Uterus (tissue), 4 donors: ENCODE results near the gene SYCP2L. TPM values are rescaled to one million over a fixed set of nuclear protein-coding genes. Genes with fewer than 3 reads are reported as not detected.
"Not testable (repeated sequence)": the region's sequence is repeated elsewhere in the genome, so short reads cannot be mapped to it uniquely, and the experiment has no call there.

Experiments used
- DNase-seq, 2 donors: peaks; one replicate each; pipeline ENCODE4 v3.0.0-alpha.2; 2019 to 2020
- H3K27ac ChIP-seq, 2 donors: fragments of 200-600 bp; sonication (generic); 1 replicate in 1 of 2; 2 replicates in 1 of 2; pipeline ENCODE4 v1.5.1; 2016 to 2018
- H3K27me3 ChIP-seq, 2 donors: fragments of 200-600 bp; sonication (generic); one replicate each; pipeline ENCODE4 v1.5.1; 2018 to 2019; ENCODE audit warnings: control low read depth in 1 of 2
- H3K36me3 ChIP-seq, 2 donors: fragments of 200-600 bp; sonication (generic); one replicate each; pipeline ENCODE4 v1.5.1; 2019; ENCODE audit warnings: control low read depth in 1 of 2
- H3K4me1 ChIP-seq, 2 donors: fragments of 200-600 bp; sonication (generic); one replicate each; pipeline ENCODE4 v1.5.1; 2018 to 2019; ENCODE audit warnings: control low read depth in 1 of 2
- H3K4me3 ChIP-seq, 2 donors: fragments of 200-600 bp; sonication (generic); 1 replicate in 1 of 2; 2 replicates in 1 of 2; pipeline ENCODE4 v1.5.1; 2018 to 2019; ENCODE audit warnings: mild to moderate bottlenecking in 1 of 2
- H3K9me3 ChIP-seq, 2 donors: fragments of 200-600 bp; sonication (generic); one replicate each; pipeline ENCODE4 v1.5.1; 2019; ENCODE audit warnings: control low read depth in 1 of 2
- CTCF ChIP-seq, 4 experiments: fragments of 200-600 bp in 2 of 4; fragments of 450-650 bp in 2 of 4; sonication (generic) in 2 of 4; IDR thresholded peaks; one replicate each; pipeline ENCODE4 v1.5.1; 2016 to 2019; ENCODE audit warnings: antibody characterized with exemption in 4 of 4, mild to moderate bottlenecking in 2 of 4, moderate library complexity in 1 of 4
- POLR2A ChIP-seq, 2 donors: fragments of 450-650 bp; IDR thresholded peaks; one replicate each; pipeline ENCODE4 v1.6.1; 2016; ENCODE audit warnings: antibody characterized with exemption in 2 of 2, mild to moderate bottlenecking in 1 of 2, moderate library complexity in 1 of 2
- intact Hi-C: fragments of 100-400 bp; cut with DNase I; formaldehyde crosslinking; loops from one replicate; pipeline ENCODE4 v1.15.1; 2023; ENCODE audit warnings: low total_unique reads
- total RNA-seq, 4 donors: library from RNA; depleted of rRNA in 3 of 4; stranded (reverse); fragments of >200 nt in 3 of 4; gene quantifications; one replicate each; pipeline versions ENCODE4 v1.1.0 to v1.2.4, GENCODE V29; 2014 to 2023
- donor health status: DM: yes; HTN: yes; CAD: no.

Gene SYCP2L
- total RNA-seq, 4 donors from 2014 or later, result under 0.01 to 4.9 (median 3.5) TPM; not detected in 1

GRCh38 chr6:10993896-10994295 lies 107.0 kb downstream of the SYCP2L start:
- no peak overlapping the region for H3K4me3 ChIP-seq
- H3K4me1 ChIP-seq, result no peaks in the 10 kb centered on the region
- DNase-seq, result no peak
- no peaks in the 10 kb centered on the region for H3K9me3 ChIP-seq
- intact Hi-C loops, result no loop called here
- TF ChIP-seq POLR2A (IDR thresholded peaks at IDR 0.05), result no peak
- TF ChIP-seq CTCF (IDR thresholded peaks at IDR 0.05), result no peak
- H3K27me3 ChIP-seq, result no peaks in the 10 kb centered on the region
- no peak overlapping the region for H3K27ac ChIP-seq
- no peaks in the 10 kb centered on the region for H3K36me3 ChIP-seq

GRCh38 chr6:10995114-10995707 lies 108.4 kb downstream of the SYCP2L start:
- Histone ChIP-seq H3K27ac (no peak overlapping the region), H3K36me3 (no peaks in the 10 kb centered on the region), H3K4me1 (no peaks in the 10 kb centered on the region), H3K4me3 (no peak overlapping the region), H3K9me3 (no peaks in the 10 kb centered on the region), H3K27me3 (no peaks in the 10 kb centered on the region)
- intact Hi-C loops, result no loop called here
- no peak for TF ChIP-seq POLR2A (IDR thresholded peaks at IDR 0.05)
- no peak for TF ChIP-seq CTCF (IDR thresholded peaks at IDR 0.05)
- DNase-seq, result no peak

GRCh38 chr6:10999994-11000393 lies 113.1 kb downstream of the SYCP2L start:
- intact Hi-C loops, result no loop called here
- no peak for DNase-seq

GRCh38 chr6:11002176-11002575 lies 115.3 kb downstream of the SYCP2L start:
- Histone ChIP-seq H3K27ac (no peak overlapping the region), H3K36me3 (no peaks in the 10 kb centered on the region), H3K9me3 (no peaks in the 10 kb centered on the region), H3K27me3 (no peaks in the 10 kb centered on the region), H3K4me1 (no peaks in the 10 kb centered on the region), H3K4me3 (no peak overlapping the region)
- no peak for DNase-seq
- intact Hi-C loops, result no loop called here
- no peak for TF ChIP-seq POLR2A (IDR thresholded peaks at IDR 0.05)
- TF ChIP-seq CTCF (IDR thresholded peaks at IDR 0.05), result no peak

More at GRCh38 chr6:10999994-11000393, 113.1 kb downstream of the SYCP2L start:
- no peak for TF ChIP-seq POLR2A (IDR thresholded peaks at IDR 0.05)
- TF ChIP-seq CTCF (IDR thresholded peaks at IDR 0.05), result no peak
- Histone ChIP-seq H3K27me3 (no peaks in the 10 kb centered on the region), H3K9me3 (no peaks in the 10 kb centered on the region), H3K4me1 (no peaks in the 10 kb centered on the region), H3K4me3 (no peak overlapping the region), H3K36me3 (no peaks in the 10 kb centered on the region), H3K27ac (no peak overlapping the region)

- H3K4me3 ChIP-seq, H3K27me3 ChIP-seq, H3K9me3 ChIP-seq, DNase-seq, H3K36me3 ChIP-seq, H3K4me1 ChIP-seq, intact Hi-C loops, H3K27ac ChIP-seq: not testable (repeated sequence)
Observed at GRCh38 chr6:11003297-11003696, 116.4 kb downstream of the SYCP2L start.

- intact Hi-C loops, result no loop called here
- Histone ChIP-seq H3K27me3 (no peaks in the 10 kb centered on the region), H3K4me1 (no peaks in the 10 kb centered on the region), H3K27ac (no peak overlapping the region), H3K4me3 (no peak overlapping the region), H3K9me3 (no peaks in the 10 kb centered on the region), H3K36me3 (no peaks in the 10 kb centered on the region)
- no peak for TF ChIP-seq POLR2A (IDR thresholded peaks at IDR 0.05)
- TF ChIP-seq CTCF (IDR thresholded peaks at IDR 0.05), result no peak
- DNase-seq, result no peak
Observed at GRCh38 chr6:11006061-11006460, 119.2 kb downstream of the SYCP2L start.
